GM12878 (cell line): ENCODE results near the gene GLB1L. TPM values are rescaled to one million over a fixed set of nuclear protein-coding genes. Genes with fewer than 3 reads are reported as not detected.

Source experiments
- ATAC-seq: fragments of 200-7000 bp; cut with Tn5 transposase; 3 replicates; pipeline ENCODE4 v1.9.1; 2020; ENCODE audit warnings: mild to moderate bottlenecking, moderate library complexity
- BruUV-seq: library from RNA; stranded (reverse); fragments of 400-500 nt; replicated peaks from 2 replicates; lab custom pipeline; 2021; lab: Mats Ljungman, UMichigan
- CTCF ChIA-PET: fragments of 300-600 bp; sonication (Branson Sonifier 250); formaldehyde crosslinking; extraction: SDS; loops from one replicate; lab custom pipeline; 2021; ENCODE audit warnings: inconsistent platforms; lab: Yijun Ruan, JAX
- POLR2A ChIA-PET: fragments of 350-600 bp; formaldehyde crosslinking; extraction: SDS; loops from one replicate; lab custom pipeline; 2021; ENCODE audit warnings: inconsistent platforms; lab: Charles Lee
- RAD21 ChIA-PET: fragments of 300-600 bp; sonication (Branson Sonifier 250); formaldehyde crosslinking; loops from one replicate; lab custom pipeline; 2023; ENCODE audit warnings: antibody characterized with exemption; ENCODE audit not compliant: unreplicated experiment; lab: Charles Lee
- SMC1A ChIA-PET: fragments of 300-600 bp; sonication (Branson Sonifier 250); formaldehyde crosslinking; loops from one replicate; lab custom pipeline; 2023; ENCODE audit not compliant: unreplicated experiment, uncharacterized antibody; lab: Charles Lee
- DNase-seq: peaks from one replicate; pipeline ENCODE4 v3.0.0-alpha.2; 2011; ENCODE audit warnings: low read depth, low spot score
- FAIRE-seq: peaks from 3 replicates; lab custom pipeline; 2011; peaks lifted over from hg19 to GRCh38; lab: Jason Lieb, UNC
- H2AFZ ChIP-seq: 2 replicates; pipeline ENCODE4 v1.6.0; 2011; ENCODE audit warnings: low read depth, low read length, control low read depth; ENCODE audit not compliant: control insufficient read depth
- H3K27ac ChIP-seq: 2 replicates; pipeline ENCODE4 v1.5.1; 2011; ENCODE audit warnings: control low read depth; ENCODE audit not compliant: control insufficient read depth, insufficient read depth
- H3K27me3 ChIP-seq, 2 experiments: replicated peaks in 1 of 2; 2 replicates each; pipeline versions ENCODE4 v1.6.0 to v1.6.1; 2011; ENCODE audit warnings: low read length in 1 of 2; ENCODE audit not compliant: control insufficient read depth in 2 of 2, insufficient read depth in 2 of 2
- H3K36me3 ChIP-seq, 2 experiments: 2 replicates each; pipeline ENCODE4 v1.5.1; 2011; ENCODE audit warnings: low read length in 1 of 2; ENCODE audit not compliant: control insufficient read depth in 2 of 2, insufficient read depth in 2 of 2
- H3K4me1 ChIP-seq: 2 replicates; pipeline ENCODE4 v1.6.1; 2011; ENCODE audit warnings: mild to moderate bottlenecking, low read length, moderate library complexity, mixed read lengths; ENCODE audit not compliant: control insufficient read depth, insufficient read depth
- H3K4me2 ChIP-seq: 2 replicates; pipeline ENCODE4 v1.6.0; 2011; ENCODE audit warnings: control low read depth; ENCODE audit not compliant: control insufficient read depth, insufficient read depth
- H3K4me3 ChIP-seq: fragments of 200-600 bp; sonication (generic); 2 replicates; pipeline ENCODE4 v1.5.1; 2016
- H3K79me2 ChIP-seq: 2 replicates; pipeline ENCODE4 v1.6.0; 2011; ENCODE audit warnings: low read length; ENCODE audit not compliant: control insufficient read depth, insufficient read depth
- H3K9ac ChIP-seq: 2 replicates; pipeline ENCODE4 v1.8.0; 2011; ENCODE audit warnings: low read length, control low read depth, mixed read lengths; ENCODE audit not compliant: control insufficient read depth, insufficient read depth
- H3K9me3 ChIP-seq: replicated peaks from 3 replicates; pipeline ENCODE4 v1.5.1; 2011; ENCODE audit warnings: mild to moderate bottlenecking, low read length; ENCODE audit not compliant: control insufficient read depth, insufficient read depth
- H4K20me1 ChIP-seq: 2 replicates; pipeline ENCODE4 v1.6.0; 2011; ENCODE audit not compliant: control insufficient read depth, insufficient read depth
- EZH2 ChIP-seq: IDR thresholded peaks from 2 replicates; pipeline ENCODE4 v1.6.1; 2012; ENCODE audit warnings: low read depth, mild to moderate bottlenecking, control low read depth, inconsistent platforms, low read length, borderline replicate concordance; ENCODE audit not compliant: control insufficient read depth
- IKZF1 ChIP-seq: fragments of 450-650 bp; conservative IDR thresholded peaks from 2 replicates; pipeline ENCODE4 v1.6.1; 2017; ENCODE audit warnings: antibody characterized with exemption, mild to moderate bottlenecking
- MEF2A ChIP-seq: IDR thresholded peaks from 2 replicates; pipeline ENCODE4 v1.6.1; 2011; ENCODE audit warnings: low read depth, mild to moderate bottlenecking, low read length, moderate library complexity; ENCODE audit not compliant: insufficient read depth
- POLR2A ChIP-seq: IDR thresholded peaks from 2 replicates; pipeline ENCODE4 v1.6.1; 2011; ENCODE audit warnings: low read depth, mild to moderate bottlenecking, low read length
- ZNF24 ChIP-seq: fragments of 450-650 bp; IDR thresholded peaks from 2 replicates; pipeline ENCODE4 v1.6.1; 2017; ENCODE audit warnings: antibody characterized with exemption, mild to moderate bottlenecking
- WGBS: methylation state at CpG from one replicate; pipeline ENCODE4 v1.1.6; 2016; ENCODE audit warnings: low lambda C conversion rate; ENCODE audit not compliant: insufficient replicate concordance, insufficient coverage; ENCODE audit errors: missing lambda C conversion rate; 5-methylcytosine and 5-hydroxymethylcytosine counted together
- in situ Hi-C: fragments of 300-500 bp; cut with MboI; formaldehyde crosslinking; loops from 9 replicates; pipeline ENCODE4 v1.14.3; 2018; ENCODE audit warnings: mixed read lengths
- intact Hi-C: fragments of 100-400 bp; cut with micrococcal nuclease; formaldehyde crosslinking; loops from one replicate; pipeline ENCODE4 v1.14.2; 2022; ENCODE audit not compliant: unreplicated experiment
- polyA plus RNA-seq, 11 experiments: library from polyadenylated mRNA; depleted of rRNA in 4 of 11; unstranded in 6 of 11; stranded (reverse) in 5 of 11; fragments of >200 nt; fragmentation: Nextera tagmentation in 4 of 11; fragmentation: Illumina TruSeq in 1 of 11; extraction: Ambion mirVana in 4 of 11; extraction: Trizol in 1 of 11; gene quantifications; 1 replicate in 1 of 11; 2 replicates in 10 of 11; pipeline versions ENCODE4 v1.2.1 to v1.2.3, GENCODE V29; 2011 to 2016; ENCODE audit warnings: inconsistent platforms in 2 of 11, missing spikeins in 2 of 11, low read depth in 1 of 11
- total RNA-seq, 4 experiments: library from RNA; depleted of rRNA in 3 of 4; stranded (reverse); fragments of >200 nt in 3 of 4; fragmentation: Illumina TruSeq in 1 of 4; extraction: Trizol in 1 of 4; gene quantifications; 2 replicates each; pipeline versions ENCODE4 v1.2.1 to v1.2.3, GENCODE V29; 2013 to 2021
- TF ChIP-seq, protein P1 (sequence below): IDR thresholded peaks from 2 replicates; pipeline ENCODE4 v1.6.1; 2011; ENCODE audit warnings: low read depth, mild to moderate bottlenecking, low read length, moderate library complexity, borderline replicate concordance; ENCODE audit errors: extremely low read depth

The GLB1L gene
- total and polyA plus RNA-seq, 10 of the 15 experiments (the other 5 are each of a cell fraction or from before 2014, with no cell fraction given) = 0.29 to 4.6 (median 2.7) TPM

- Histone ChIP-seq H4K20me1 (no peaks in the 10 kb centered on the region; the same call in 1 of the 2 replicates), H3K4me1 (peaks cover 15% of the 10 kb centered on the region), H3K9me3 (no peaks in the 10 kb centered on the region), H3K27ac (no peak overlapping the region), H3K79me2 (peaks cover 14% of the 10 kb centered on the region), H2AFZ (no peak overlapping the region), H3K4me2 (no peak overlapping the region), H3K4me3 (no peak overlapping the region), H3K36me3 (peaks cover 14 to 27% of the 10 kb centered on the region in 2 experiments), H3K27me3 (no peaks in the 10 kb centered on the region), H3K9ac (no peak overlapping the region)
- FAIRE-seq (no peak), DNase-seq (no peak), ATAC-seq (no peak)
- intact Hi-C loops (no loop called here), in situ Hi-C loops (no loop called here)
- CTCF ChIA-PET = no interaction called here
- 88% methylated on average over 15 of the region's 16 CpGs for WGBS
- POLR2A ChIA-PET = interaction anchor here (0.9 kb wide), 1 partner anchor 27 kb away, joined by 3 read pairs; no protein-coding TSS in a partner anchor
- TF ChIP-seq, protein P1, sequence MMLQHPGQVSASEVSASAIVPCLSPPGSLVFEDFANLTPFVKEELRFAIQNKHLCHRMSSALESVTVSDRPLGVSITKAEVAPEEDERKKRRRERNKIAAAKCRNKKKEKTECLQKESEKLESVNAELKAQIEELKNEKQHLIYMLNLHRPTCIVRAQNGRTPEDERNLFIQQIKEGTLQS = no peak
- no peak for TF ChIP-seq MEF2A
- no peak for TF ChIP-seq IKZF1
- TF ChIP-seq POLR2A = no peak
- no peak for TF ChIP-seq ZNF24
- TF ChIP-seq EZH2 = no peak
- no TSS peak for BruUV-seq
- RAD21 ChIA-PET = no interaction called here
- SMC1A ChIA-PET = interaction anchor here (1.3 kb wide), 1 partner anchor 23 kb away, joined by 5 read pairs; the partner anchor contains the start of genes GLB1L and STK16
These were observed 23.2 kb downstream of the GLB1L start for GRCh38 chr2:219221957-219222518.
